GM19372 (cell line): ENCODE measurements around the gene C22orf31.
"Not testable (repeated sequence)": the region's sequence is repeated elsewhere in the genome, so short reads cannot be mapped to it uniquely, and the experiment has no call there.

ENCODE experiments used
- ATAC-seq: cut with Tn5 transposase; IDR thresholded peaks from one replicate; pipeline ENCODE4 v1.9.1; 2021; ENCODE audit warnings: mild to moderate bottlenecking, low read depth, moderate library complexity; ENCODE audit not compliant: unreplicated experiment

The C22orf31 gene

DNA sequence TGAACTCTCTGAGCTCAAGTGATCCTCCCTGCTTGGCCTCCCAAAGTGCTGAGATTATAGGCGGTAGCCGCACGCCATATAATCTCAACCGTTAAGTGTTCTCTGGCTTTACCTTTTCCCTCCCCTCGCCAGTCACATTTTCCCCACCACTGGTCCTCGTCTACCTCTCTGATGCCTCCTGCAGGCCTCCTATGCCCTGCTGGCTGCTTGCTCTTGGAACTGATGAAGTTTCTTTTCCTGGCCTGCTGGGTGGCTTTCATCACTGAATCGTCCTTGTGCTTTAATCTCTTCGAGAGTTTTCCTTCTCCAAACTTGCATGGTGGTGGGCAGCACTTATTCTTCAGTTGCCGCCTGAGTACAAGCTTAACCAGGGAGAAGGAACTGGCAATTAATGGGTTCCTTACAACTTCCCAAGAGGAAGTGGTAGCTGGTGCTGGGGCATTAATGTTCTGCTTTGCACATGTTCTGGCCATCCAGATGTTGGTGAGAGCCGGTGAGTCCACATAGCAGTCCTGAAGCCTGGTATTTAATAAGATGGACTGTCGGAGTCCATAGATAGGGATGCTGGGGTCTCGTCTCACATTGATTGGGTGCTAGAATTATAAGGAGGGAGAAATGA, 1.3 kb downstream of the C22orf31 start:
- no peak for ATAC-seq

DNA sequence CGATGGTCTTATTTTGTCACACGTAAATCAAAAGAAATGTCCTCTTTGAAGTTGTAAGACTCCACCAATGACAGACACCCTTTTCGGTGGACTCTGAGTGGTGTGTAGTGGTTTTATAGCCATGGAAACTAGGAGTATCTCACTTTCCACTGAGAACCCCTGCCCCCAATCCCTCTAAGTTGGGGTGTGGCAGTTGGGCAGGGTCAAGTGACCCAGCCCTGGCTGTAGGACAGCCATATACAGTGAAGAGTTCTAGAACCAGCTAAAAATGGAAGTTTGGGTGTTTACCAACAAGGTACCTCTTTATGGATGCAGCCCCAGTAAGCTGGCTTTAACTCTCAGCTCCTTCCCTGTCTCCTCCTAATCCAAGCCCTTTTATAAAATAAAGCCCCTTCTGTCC, 5.2 kb downstream of the C22orf31 start:
- ATAC-seq = no peak

DNA sequence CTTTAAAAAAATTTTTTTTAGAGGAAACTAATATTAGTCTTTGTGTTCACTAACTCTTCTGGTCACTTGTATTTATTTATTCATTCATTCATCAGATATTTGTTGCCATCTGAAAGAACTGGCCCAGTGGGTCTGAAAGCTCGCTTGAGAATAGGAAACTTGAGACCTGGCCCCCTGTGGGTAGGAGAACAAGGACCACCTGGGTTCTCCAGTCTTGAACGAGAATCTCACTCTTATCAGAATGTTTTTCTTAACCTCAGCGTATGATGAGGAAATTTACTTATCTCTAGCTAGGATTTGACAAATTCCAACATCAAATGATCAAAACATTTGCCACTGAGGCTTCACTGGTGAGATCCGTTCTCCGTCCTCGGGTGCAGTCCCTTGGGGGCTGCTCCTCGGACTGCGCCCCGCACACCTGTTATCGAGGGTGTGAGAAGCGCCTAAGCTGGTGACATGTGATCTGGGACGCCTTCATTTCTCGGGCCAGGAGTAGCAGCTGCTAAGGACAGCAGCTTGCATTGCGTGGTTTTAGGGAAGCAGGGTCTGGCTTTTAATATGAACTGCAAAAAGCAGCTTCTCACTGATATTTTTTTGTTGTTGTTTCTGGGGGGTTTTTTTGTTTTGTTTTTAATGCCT, 6.3 kb downstream of the C22orf31 start:
- no peak for ATAC-seq

DNA sequence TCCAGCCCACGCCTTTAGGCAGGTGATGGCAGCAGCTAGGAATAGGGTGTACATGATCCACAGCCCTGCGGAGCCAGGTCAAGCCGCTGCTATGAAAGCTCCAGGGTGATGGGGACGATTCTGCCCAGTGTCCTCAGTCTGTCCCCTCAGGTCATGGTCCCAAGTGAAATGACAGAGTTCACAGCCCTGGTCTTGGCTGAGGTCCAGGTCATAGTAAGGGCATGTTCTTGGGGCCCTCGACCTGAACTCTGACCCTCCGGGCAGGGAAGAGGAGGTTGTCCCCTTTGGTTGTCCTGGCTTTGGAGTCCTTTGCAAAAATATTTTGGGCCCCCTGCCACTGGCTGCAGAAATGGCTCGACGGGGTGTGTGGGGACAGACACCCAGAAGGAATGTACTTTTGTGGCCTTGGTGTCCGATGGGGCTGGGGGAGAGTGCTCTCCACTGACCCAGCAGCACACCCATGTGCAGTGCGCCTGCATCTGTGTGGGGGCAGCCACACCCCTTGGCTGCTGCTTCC, 7.3 kb downstream of the C22orf31 start:
- ATAC-seq = no peak

DNA sequence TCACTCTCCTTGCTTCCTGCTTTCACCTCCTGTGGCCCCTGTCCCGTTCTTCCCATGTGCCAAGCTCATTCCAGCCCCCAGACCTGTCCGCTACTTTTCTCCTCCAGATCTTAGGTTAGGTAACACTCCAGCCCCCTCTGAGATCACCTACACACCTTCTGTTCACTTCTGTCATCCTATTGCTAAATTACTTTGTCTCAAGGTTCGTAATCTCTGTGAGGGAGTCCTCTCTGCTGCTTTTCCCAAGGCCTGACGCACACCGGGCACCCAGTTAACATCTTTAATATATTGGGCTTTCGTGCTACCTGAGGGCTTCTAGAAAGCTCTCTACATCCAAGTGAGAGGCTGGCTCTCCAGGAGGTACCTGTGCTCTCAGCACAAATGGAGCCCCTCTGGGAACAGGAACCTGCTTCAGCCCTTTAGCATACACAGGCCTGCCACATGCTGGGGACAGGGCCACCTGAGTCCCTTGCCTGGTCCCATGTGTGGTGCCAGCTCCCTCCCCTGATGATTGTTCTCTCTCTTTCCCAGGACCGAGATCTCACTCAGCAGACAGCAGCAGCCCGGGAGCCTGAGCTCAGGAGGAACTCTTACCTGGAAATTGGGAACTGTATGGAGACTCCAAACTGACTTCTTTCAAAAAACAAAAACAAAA, 8.5 kb downstream of the C22orf31 start:
- no peak for ATAC-seq

DNA sequence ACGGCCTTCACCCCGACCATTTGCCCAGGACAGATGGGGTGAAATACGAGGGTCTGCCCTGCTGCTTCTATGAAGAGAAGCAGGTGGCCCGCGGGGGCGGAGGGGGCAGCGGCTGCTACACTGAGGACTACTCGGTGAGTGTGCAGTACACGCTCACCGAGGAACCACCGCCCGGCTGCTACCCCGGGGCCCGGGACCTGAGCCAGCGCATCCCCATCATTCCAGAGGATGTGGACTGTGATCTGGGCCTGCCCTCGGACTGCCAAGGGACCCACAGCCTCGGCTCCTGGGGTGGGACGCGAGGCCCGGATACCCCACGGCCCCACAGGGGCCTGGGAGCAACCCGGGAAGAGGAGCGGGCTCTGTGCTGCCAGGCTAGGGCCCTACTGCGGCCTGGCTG, 11.2 kb downstream of the C22orf31 start:
- ATAC-seq = no peak

DNA sequence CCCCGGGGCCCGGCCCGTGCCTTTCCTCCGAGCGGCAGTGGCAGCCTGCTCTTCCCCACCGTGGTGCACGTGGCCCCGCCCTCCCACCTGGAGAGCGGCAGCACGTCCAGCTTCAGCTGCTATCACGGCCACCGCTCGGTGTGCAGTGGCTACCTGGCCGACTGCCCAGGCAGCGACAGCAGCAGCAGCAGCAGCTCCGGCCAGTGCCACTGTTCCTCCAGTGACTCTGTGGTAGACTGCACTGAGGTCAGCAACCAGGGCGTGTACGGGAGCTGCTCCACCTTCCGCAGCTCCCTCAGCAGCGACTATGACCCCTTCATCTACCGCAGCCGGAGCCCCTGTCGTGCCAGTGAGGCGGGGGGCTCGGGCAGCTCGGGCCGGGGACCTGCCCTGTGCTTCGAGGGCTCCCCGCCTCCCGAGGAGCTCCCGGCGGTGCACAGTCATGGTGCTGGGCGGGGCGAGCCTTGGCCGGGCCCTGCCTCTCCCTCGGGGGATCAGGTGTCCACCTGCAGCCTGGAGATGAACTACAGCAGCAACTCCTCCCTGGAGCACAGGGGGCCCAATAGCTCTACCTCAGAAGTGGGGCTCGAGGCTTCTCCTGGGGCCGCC, 11.9 kb downstream of the C22orf31 start:
- ATAC-seq = no peak

DNA sequence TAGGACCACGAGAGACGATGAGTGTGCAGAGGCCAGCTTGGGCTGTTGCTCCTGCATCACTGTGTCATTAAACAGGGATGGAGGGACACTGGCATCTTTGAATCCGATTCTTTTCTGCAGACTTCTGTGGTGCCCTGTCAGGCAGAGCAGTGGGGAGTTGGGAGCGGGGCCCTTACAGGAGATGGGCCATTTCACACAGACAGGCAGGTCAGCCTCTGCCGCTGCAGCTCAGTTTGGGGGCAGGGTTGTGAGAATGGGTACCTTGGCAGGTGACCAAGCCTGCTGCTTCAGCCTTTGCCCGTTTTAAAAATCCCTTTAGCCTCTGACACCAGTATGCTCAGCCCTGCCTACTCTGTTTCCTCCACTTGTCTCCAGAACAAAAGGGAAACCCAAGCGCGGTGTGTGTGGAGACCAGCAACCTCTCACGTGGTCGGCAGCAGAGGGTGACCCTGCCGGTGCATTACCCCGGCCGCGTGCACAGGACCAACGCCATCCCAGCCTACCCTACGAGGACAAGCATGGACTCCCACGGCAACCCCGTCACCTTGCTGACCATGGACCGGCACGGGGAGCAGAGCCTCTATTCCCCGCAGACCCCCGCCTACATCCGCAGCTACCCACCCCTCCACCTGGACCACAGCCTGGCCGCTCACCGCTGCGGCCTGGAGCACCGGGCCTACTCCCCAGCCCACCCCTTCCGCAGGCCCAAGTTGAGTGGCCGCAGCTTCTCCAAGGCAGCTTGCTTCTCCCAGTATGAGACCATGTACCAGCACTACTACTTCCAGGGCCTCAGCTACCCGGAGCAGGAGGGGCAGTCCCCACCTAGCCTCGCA, 12.6 kb downstream of the C22orf31 start:
- no peak for ATAC-seq

DNA sequence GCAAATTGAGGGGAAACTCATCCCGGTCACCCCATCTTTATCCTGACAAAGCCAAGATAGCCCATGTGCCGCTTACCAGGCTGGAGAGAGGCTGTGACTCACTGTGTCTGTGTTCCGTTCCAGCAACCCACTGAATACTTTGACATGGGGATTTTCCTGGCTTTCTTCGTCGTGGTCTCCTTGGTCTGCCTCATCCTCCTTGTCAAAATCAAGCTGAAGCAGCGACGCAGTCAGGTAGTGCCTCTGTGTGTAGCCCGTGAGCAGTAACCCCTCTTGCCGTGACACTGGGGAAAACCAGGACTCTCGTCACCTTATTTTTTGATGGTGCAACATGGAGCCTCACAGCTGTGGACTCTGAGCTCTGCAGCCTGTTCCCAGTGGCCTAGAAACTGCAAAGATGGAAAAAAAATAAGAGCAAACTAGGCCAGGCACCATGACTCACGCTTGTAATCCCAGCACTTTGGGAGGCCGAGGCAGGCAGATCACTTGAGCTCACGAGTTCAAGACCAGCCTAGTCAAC, 16.9 kb downstream of the C22orf31 start:
- no peak for ATAC-seq

DNA sequence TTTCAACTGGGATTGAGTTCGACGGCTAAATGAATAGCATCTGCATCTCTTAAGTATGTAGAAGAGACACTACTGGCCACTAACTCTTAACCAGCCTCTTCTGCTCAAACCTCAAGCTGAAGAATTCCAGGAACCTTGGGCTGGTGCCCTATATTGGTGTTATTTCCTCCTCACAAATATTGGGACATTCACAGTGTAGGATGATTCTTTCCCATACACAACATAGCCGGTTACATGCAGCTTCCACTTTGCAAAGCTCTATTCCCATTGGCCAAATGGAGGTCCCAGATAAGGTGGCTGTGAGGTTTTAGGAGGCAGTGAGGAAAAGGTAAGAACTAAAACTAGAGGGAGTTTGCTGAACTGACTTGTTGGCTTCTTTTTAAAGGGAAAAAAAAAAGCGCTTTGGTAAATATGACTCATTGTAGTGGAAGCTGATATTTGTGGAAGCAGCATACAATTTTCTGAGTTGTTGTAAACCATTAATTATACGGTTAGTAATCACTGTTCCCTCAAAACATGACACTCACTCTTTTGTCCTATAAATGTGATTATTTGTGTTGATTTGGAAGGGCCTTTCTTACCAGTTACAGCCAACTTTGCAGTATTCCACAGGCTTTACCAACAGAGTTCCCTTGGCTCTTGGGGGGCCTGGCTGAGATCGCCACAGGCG, 17.6 kb downstream of the C22orf31 start:
- ATAC-seq = no peak

DNA sequence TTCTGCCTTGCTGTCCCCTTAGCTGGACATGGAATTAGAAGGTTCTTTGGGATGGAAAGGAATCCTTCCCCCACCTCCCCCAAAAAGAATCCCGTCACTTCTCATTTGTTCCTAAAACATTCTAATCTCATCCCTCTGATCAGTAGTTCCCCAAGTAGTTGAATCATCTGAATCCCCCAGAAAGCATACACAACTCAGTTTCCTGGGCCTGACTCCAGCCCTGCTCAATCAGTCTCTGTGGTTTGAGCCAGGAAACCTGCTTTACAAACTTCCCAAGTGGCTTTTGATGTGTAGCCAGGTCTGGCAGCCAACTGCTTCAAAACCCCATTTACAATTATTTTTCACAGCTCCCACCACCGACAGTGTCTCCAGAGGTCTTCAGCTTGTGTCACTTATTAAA, 20.2 kb downstream of the C22orf31 start:
- no peak for ATAC-seq

DNA sequence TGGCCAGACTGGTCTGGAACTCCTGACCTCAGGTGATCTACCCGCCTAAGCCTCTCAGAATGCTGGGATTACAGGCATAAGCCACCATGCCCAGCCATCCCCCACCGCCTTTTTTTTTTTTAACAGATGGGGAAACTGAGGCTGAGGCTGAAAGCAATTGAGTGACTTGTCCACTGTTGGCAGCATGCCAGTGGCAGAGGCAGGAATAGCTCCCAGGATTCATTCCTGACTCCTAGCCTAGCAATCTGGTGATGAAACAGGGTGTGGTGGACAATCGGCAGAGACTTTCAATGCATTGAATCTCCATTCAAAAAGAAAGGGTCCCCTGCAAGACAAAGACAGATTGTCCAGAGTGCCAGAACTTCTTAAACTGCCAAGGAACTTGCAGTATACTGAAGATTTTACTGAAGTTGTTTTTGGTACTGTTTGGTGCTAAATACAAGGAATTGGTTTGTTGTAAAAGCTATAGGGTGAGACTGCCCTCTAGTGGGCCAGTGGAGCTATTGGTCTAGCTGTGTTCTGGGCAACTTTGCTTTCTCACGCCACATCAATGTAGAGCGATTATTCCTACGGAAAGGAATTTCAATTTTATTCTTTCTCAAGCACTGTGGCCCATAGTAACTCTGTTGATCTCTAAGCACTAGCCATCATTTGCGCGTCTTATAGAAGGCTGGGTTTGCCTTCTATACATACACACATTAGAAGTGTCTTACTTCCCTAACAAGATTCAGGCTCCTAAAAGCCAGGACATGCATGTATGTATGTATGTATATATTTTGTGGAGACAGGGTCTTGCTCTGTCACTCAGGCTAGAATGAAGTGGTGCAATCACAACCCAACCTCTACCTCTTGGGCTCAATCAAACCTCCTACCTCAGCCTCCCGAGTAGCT, 21.0 kb downstream of the C22orf31 start:
- no peak for ATAC-seq

DNA sequence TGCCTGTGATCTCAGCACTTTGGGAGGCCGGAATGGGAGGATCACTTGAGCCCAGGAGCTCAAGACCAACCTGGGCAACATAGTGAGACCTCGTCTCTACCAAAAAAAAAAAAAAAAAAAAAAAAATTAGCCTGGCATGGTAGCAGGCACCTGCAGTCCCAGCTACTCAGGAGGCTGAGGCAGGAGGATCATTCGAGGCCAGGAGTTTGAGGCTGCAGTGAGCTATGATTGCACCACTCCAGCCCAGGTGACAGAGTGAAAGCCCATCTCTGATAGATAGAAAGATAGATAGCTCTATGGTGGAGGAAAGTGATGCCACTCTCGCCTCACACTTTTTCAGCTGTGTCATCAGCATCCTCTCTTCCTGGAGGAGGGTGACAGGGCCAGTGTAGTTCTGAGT, 21.9 kb downstream of the C22orf31 start:
- ATAC-seq = not testable (repeated sequence)

DNA sequence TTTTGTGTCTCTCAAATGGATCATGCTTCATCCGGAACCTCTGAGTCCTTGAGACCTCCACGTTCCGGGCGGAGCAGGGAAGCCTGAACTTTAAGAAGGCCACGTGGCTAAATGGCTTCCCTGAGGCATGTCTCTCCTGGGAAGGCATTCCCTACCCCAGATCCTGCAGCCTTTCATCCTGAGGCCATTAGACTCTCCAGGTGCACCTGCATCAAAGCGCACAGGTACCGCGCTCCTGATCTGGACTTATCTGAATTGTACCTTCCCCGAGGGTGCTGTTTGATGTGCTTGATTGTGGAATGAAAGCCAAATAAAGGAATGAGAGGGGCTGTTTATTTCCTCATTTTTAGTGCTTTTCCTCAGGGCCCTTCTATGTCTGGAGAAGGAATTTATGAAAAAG, 22.5 kb downstream of the C22orf31 start:
- no peak for ATAC-seq

DNA sequence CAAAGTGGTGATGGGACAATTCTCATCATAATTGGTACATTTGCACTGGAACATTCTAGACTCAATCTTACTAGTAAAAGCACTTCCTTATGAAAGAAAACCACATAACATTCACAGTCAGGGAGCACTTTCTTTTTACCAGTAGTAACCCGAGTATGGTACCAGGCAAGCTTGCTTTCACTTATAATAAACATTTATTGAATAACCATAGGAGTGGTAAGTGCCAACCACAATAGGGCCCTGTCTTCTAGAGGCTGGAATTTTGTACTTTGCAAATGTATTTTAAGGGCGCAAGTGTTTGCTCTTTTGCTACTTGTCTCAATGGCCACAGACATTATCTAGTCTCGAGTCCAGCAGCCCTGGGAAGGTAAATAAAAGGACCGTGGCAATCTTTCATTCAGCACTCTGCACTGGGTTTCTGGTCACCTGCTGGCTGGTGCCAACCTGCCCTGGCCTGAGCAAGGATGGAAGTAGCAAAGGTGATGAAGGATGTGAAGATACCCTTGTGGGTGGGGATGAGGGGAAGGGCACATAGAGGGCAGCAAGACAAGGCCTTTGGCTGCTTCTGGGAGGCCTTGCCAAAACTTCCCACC, 24.2 kb downstream of the C22orf31 start:
- no peak for ATAC-seq

DNA sequence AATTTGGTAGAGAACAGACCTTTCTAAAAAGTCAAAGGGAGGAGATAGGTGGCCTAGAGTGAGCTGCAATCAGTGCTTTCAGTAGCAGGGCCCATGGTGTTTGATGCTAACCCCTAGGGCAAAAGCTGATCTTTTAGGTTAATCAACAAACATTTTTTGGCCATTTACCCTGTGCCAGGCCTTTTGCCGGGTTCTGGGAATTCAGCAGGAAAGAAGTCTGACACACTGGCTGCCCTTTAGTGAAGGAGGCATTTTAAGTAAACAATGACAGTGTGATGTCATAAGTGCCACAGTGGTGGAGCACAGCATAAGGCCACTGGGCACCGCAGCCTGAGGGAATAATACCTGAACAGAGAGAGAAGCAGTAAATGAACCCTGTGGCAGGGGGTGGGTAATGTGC, 29.0 kb downstream of the C22orf31 start:
- ATAC-seq = no peak

DNA sequence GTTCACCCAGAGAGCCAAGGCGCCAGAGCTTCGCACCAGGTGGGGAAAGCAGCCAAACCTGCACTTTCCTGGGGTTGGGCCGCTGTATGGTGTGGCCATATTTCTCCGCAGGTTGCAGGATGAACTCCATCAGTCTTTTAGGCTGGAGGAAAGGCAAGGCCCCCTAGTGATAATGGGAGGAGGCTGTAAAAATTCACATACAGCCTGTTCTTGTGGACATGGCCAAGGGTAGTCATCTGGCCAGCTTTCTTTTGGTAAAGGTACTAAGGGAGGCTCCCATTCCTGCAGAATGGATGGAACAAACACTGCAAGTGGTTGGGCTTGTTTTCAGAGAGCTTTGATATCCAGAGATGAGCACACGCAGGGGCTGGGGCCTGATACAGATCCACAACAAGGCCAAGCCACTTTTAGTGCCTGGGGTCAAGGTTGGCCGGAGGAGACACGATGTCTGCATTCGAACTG, 29.6 kb downstream of the C22orf31 start:
- ATAC-seq = no peak

DNA sequence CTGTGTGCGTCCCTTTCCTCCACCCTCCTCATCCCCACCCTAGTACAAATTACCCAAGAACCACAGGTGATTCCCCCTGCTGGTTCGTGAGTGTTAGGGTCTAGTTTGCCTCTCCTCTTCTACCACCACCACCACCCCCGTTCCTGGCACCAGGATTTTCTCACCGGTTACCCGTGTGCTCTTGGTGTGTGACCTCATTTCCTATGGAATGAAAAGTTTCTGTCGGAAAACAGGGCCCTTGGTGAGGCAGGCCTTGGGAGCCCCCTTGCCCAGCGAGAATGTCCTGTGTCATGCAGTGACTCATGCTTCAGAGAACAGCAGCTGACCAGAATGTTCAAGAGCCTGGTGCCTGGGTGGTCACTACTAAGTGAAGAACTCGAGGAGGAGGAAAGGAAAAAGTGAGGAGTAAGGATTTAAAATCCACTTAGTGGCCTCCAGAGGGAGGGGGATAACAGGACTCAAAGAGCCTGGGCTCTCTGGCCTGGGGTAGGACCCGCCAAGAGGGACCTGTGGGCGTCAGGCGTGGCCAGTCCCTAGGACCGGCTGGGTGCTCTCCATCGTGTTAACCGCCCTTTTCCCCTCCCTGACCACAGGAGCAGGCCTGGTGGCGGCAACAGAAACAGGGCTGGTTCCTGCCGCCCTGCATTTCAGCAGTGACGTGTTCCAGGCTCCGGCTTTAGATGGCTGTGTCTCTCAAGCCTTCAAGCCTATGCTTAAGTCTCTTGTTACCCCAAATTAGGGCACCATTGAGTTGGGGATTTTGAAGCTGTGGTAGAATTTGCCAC, 30.2 kb downstream of the C22orf31 start:
- no peak for ATAC-seq
